Measurements from ENCODE around the gene DOHH.
"Not testable (repeated sequence)": the region's sequence is repeated elsewhere in the genome, so short reads cannot be mapped to it uniquely, and the experiment has no call there.

DOHH gene

DNA sequence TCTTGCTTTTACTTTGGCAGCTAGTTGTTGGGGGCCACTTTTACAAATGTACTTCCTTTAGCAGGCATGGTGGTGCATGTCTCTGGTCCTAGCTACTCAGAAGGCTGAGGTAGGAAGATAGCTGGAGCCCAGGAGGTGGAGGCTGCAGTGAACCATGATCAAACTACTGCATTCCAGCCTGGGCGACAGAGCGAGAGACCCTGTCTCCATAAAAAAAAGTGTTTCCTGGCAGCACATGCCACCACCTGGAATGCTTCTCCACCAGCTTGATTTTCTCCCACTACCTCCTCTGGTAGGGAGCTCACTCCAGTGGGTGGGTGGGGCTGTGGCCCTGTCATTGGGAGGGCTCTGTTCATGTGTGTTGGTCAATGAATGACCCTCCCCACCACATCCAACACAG, 18.2 kb upstream of the DOHH start:
- no peak for DNase-seq

DNA sequence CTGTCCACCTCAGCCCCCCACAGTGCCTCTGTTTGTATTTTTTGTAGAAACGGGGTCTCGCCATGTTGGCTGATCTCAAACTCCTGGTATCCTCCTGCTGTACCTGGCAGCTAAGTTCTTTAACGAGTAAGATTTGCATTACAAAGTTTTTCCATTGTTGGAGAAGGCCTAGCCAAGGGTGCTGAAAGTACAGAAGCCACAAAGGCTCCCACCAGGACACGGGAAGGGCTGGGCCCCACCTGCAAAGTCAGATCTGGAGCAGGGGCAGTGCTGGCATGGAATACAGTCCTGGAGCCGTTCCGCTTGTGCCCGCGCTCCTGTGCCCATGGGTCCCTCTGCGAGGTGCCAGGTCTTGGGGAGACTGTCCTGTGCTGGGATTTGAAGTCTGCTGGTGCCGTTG, 17.8 kb upstream of the DOHH start:
- no peak for DNase-seq

DNA sequence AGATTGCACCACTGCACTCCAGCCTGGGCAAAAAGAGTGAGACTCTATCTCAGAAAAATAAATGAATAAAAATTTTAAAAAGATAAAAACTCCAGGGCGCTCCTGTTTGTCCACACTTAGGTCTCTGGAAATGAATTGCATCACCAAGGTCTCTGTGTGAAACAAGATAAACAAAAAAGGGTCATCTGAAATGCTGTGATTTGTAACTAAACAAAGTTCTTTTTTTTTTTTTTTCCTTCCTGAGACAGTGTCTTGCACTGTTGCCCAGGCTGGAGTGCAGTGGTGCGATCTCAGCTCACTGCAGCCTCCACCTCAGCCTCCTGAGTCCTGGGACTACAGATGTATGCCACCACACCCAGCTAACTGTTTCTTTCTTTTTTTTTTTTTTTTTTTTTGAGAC, 17.2 kb upstream of the DOHH start:
- DNase-seq, result no peak

GRCh38 chr19:3516675-3517207, 16.3 kb upstream of the DOHH start:
- peak; percentile 31 for DNase-seq

- DNase-seq, result no peak
Observed at GRCh38 chr19:3515891-3516422, 15.5 kb upstream of the DOHH start.

- no peak for DNase-seq
Observed at GRCh38 chr19:3514930-3515329, 14.5 kb upstream of the DOHH start.

- no peak for DNase-seq
Observed at GRCh38 chr19:3513229-3514140, 13.0 kb upstream of the DOHH start.

GRCh38 chr19:3512562-3513228, 12.2 kb upstream of the DOHH start:
- DNase-seq, result no peak

DNA sequence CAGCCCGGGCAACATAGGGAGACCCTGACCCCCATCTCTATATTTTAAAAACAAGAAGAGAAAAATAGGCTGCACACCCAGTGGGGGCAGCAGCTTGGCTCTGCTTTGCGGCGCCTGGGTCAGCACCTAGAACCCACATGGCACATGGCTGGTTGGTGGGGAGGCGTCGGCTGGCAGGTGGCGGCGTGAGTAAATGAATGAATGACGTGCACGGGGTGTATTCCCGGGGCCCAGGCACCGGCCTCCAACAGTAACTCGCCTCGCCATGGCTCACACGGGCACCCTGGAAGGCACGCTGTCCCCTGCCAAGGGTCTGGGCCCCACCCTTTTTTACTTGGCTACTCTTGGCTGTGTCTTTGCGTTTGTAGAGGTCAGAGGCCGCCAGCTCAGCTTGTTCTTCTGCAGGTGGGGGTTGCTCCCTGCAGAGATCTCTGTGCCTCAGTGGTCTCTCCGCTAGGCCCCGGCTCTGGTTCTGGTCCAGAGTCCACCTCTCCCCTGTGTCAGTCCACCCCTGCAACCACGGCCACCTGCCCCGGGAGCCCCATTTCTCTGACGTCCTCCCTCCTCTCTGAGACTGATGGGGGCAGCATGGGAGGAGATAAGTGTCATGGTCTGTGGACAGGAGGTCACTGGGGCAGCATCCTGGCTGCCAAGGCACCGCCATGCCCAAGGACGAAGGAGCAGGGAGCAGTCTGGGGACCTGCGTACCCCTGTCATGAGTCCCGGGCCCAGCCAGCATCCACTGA, 11.2 kb upstream of the DOHH start:
- no peak for DNase-seq

DNA sequence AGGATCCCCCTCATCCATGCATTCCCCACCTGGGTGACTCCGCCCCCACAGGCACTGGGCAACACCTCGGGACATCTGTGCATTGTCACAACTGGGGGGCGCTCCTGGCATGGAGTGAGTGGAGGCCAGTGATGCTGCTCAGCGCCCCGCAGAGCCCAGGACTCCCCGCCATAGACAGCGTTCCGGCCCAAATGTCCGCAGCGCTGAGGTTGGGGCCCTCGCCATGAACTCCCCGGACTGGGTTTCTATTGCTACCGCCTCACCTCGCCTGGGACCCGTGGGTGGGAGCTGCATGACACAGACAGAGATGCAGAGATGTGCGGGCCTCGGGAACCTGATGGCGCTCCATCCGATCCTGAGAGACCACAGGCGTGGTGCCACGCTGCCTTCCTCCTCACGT, 10.3 kb upstream of the DOHH start:
- DNase-seq, result no peak

DNA sequence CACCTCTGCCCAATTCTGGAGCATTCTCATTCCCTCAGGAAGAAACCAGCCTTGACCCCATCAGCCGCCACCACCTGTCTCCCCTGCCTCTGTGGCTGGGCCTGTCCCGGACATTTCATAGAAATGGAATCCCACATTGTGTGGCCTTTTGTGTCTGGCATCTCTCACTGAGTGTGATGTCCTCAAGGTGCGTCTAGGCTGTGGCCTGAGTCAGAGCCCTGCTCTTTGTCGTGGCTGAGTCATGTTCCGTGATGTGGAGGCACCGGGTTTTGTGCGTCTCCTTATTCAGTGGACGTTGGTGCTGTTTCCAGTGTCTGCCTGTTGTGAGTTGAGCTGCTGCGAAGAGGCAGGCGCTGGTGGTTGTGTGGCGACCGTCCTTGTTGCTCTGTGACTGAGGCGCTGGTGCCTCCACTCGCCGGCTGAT, 9.1 kb upstream of the DOHH start:
- no peak for DNase-seq

DNA sequence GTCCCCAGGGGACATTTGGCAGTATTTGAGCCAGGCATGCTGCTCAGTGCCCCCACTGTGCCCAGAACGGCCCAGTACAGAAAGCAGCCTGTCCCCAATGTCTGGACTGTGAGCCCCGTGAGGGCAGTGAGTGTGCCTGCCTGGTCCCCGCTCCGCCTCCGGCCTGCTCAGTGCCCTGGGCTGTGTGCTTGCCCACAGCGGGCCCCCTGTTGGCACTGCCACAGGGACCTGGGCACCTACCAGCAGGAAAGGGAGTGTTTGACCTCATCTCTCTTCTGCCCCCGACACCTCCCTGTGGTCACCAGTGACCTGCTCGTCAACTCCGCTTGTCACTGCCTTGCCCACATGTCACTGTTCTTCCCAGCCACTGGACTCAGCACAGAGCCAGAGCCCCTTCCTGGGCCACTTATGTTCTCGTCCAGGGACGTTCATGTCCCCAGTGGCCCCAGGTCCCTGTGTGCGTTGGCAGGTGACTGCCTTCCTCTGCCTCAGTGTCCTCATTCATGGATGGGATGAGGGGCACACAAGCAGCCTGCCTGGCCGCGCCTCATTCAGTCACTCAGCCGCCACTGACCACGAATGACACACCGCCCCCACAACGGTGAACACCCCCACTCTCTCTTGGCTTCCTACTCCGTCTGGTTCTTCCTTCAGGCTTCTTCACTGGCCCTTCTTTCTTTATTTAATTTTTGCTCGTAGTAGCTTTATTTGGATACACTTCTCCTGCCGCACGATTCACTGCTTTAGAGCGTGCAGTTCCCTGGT, 8.5 kb upstream of the DOHH start:
- DNase-seq, result no peak

DNA sequence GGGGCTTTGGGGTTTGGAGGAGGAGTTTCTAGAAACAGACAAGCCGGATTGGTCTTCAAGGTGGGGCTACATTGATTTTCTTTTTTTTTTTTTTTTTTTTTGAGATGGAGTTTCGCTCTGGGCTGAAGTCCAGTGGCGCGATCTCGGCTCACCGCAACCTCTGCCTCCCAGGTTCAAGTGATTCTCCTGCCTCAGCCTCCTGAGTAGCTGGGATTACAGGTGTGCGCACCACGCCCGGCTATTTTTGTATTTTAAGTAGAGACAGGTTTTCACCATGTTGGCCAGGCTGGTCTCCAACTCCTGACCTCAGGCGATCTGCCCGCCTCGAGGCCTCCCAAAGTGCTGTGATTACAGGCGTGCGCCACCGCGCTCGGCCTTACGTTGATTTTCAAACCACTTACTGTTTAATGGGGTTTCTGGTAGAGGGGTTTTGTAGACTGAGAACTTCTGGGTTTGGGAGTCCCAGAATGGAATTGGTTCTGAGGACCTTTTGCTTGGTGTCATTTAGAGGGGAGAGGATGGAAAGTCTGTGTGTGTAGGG, 7.7 kb upstream of the DOHH start:
- not testable (repeated sequence) for DNase-seq

DNA sequence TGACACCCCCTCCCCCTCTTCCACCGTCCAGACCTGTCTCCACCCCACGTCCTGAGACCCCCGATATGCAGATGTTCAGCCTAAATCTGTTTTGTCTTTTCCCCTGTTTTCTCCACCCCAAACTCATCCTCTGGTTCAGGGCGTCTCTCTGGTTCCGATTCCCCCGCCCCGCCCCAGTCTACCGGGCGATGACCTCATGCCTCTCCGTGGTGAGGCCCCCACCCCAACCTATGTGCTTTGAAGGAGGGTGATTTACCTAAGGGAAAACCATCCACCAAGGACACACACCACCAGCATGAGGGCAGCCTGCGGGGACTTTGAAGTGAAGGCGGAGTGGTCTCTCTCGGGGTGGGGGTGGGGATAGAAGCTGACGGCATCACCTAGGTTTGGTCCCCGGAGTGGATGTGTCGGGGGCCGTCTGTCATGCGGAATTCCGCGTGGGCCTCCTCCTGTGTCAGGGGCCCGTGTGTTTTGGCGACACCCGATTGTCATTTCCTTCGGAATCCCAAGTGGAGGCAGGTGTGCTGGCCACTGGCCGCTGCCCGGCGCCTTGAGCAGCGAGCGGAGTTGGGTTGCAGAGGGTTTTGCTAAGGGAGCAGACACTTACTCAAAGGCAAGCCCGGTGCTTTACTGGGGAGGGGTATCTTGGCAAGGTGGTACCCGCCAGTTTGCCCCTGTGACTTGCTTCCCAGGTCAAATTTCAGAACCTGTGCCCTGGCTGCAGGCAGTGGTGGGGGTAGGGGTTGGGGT, 7.1 kb upstream of the DOHH start:
- no peak for DNase-seq

DNA sequence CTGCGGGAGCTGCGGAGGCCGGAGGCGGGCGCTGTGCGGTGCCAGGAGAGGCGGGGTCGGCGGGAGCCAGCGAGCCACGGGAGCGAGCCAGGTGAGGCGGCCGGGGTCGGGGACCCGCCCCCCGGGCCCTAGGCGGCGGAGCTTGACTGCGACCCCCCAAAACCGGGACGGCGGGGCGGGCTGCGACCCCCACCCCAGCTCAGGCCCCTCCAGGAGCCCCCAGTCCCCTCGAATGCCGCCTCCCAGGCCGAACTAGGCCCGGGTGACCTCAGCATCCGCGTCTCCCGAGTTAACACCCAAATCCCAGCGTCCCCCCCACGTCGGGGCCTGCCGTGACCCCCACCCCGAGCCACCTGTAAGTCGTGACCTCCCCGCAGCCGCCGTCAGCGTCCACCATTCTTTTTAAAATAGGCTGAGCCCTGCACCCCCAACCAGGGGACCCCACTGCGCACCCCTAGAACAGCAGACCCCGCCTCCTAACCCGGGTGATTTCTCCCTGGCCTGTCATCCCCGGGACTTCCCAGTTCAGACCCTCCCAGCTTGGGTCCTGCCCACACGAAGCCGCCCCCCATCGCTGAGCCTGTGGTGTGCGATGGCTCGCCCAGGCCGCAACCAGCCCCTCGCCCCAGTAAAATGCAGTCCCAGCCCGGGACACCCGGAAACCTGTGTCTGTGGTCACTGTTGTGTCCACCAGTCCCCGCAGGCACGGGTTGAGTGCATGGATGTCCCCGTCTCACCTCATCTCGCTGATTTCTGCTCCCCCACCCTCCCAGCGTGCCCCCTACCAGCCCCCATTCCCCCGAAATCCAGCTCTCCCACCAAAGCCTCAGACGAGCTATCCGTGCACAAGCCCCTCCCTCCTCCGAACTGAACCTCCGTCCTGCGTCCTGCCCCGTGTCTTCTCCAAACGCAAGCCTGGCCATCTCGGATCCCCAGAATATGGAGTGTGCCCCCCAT, 6.2 kb upstream of the DOHH start:
- DNase-seq, result no peak

GRCh38 chr19:3505598-3506383, 5.3 kb upstream of the DOHH start, which contains the start of gene FZR1:
Gene FZR1, plus strand, starts transcription at chr19:3506311. Its CDS starts 16,679 bp downstream, at chr19:3522990.
- peak; percentile 89 for DNase-seq

GRCh38 chr19:3504735-3505134, 4.3 kb upstream of the DOHH start:
- DNase-seq, result no peak

DNA sequence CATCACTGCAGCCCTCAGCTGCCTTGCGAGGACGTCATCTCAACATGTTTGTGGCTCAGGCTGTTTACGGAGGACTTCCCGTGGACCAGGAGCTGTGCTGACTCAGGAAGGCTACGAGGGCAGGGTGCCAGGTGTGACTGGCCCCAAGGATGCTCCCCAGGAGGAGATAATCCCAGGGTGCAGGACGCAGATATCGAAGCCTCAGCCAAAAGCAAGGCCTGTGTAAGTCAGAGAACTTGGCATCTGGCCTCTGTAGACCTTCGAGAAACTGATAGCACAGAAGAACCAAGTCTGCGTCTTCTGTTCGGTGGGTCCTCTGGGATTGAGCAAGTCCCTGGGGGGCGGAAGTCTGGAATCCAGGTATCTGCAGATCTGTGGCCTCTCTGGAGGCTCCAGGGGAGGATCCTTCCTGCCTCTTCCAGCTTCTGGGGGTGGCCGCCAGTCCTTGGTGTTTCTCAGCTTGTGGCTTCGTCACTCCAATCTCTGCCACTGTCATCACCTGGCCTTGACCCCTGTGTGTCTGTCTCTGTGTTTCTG, 2.6 kb upstream of the DOHH start:
- DNase-seq, result no peak

- no peak for DNase-seq
Observed at GRCh38 chr19:3501780-3502179, 1.3 kb upstream of the DOHH start.

All from NCI-H1694 (cell line).